Measurements from ENCODE around the gene ELAVL4. TPM values are rescaled to one million over a fixed set of nuclear protein-coding genes. Genes with fewer than 3 reads are reported as not detected.

ELAVL4 gene
- polyA plus RNA-seq, 1 experiment, result not detected

DNA sequence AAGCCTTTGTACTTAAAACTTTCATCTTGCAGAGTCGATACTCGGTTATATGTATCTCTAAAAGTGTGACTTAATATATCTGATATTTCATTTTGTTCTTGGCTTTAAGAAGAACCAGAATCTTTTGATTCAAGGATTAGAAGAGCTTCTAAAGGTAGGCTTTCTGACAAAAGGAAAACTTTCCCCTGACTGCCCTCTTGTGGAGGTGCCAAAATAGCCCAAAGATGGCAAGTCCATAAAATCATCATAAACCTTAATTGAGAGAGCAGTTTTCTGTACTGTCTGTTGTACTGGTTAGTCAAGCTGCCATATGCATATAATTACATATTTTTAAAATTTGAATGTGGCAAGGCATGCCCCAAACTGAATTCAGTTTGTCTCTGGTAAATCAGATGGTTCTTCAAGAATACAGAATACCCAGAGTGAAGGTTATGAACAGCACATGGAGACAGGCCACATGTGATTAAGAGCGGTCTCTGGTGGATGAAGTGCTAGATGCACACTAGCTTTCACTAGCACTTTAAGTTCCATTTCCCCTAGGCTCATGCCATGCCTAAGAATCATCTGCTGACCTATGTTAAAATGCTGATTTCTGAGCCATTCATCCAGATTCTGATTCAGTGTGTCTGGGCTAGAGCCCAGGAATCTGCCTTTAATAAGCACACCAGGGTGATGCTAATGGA, 27.7 kb upstream of the ELAVL4 start:
- no peak for DNase-seq (ENCODE audit: low read depth)
- Histone ChIP-seq H3K27me3 (ENCODE audit: control insufficient read depth, insufficient read depth, low read length) (no peaks in the 10 kb centered on the region), H3K4me3 (ENCODE audit: low read depth, low read length) (no peak overlapping the region), H3K36me3 (ENCODE audit: control insufficient read depth, insufficient read depth, low read length) (no peaks in the 10 kb centered on the region)
- CTCF ChIA-PET, result no interaction called here
- TF ChIP-seq, protein P1, sequence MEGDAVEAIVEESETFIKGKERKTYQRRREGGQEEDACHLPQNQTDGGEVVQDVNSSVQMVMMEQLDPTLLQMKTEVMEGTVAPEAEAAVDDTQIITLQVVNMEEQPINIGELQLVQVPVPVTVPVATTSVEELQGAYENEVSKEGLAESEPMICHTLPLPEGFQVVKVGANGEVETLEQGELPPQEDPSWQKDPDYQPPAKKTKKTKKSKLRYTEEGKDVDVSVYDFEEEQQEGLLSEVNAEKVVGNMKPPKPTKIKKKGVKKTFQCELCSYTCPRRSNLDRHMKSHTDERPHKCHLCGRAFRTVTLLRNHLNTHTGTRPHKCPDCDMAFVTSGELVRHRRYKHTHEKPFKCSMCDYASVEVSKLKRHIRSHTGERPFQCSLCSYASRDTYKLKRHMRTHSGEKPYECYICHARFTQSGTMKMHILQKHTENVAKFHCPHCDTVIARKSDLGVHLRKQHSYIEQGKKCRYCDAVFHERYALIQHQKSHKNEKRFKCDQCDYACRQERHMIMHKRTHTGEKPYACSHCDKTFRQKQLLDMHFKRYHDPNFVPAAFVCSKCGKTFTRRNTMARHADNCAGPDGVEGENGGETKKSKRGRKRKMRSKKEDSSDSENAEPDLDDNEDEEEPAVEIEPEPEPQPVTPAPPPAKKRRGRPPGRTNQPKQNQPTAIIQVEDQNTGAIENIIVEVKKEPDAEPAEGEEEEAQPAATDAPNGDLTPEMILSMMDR (IDR thresholded peaks at IDR 0.05; ENCODE audit: insufficient read depth, low read depth, low read length), result no peak
- POLR2A ChIA-PET, result no interaction called here

GRCh38 chr1:50084389-50084788, 24.3 kb upstream of the ELAVL4 start:
- ChIA-PET POLR2A (no interaction called here), CTCF (no interaction called here)
- Histone ChIP-seq H3K36me3 (ENCODE audit: control insufficient read depth, insufficient read depth, low read length) (no peaks in the 10 kb centered on the region), H3K4me3 (ENCODE audit: low read depth, low read length) (no peak overlapping the region), H3K27me3 (ENCODE audit: control insufficient read depth, insufficient read depth, low read length) (no peaks in the 10 kb centered on the region)
- TF ChIP-seq, protein P1 (IDR thresholded peaks at IDR 0.05; ENCODE audit: insufficient read depth, low read depth, low read length), result no peak
- no peak for DNase-seq (ENCODE audit: low read depth)

GRCh38 chr1:50091068-50091467, 17.7 kb upstream of the ELAVL4 start:
- ChIA-PET POLR2A (no interaction called here), CTCF (no interaction called here)
- H3K36me3 ChIP-seq (ENCODE audit: control insufficient read depth, insufficient read depth, low read length), result no peaks in the 10 kb centered on the region
- H3K4me3 ChIP-seq (ENCODE audit: low read depth, low read length), result no peak overlapping the region
- no peaks in the 10 kb centered on the region for H3K27me3 ChIP-seq (ENCODE audit: control insufficient read depth, insufficient read depth, low read length)
- TF ChIP-seq, protein P1 (IDR thresholded peaks at IDR 0.05; ENCODE audit: insufficient read depth, low read depth, low read length), result no peak
- DNase-seq (ENCODE audit: low read depth), result no peak

DNA sequence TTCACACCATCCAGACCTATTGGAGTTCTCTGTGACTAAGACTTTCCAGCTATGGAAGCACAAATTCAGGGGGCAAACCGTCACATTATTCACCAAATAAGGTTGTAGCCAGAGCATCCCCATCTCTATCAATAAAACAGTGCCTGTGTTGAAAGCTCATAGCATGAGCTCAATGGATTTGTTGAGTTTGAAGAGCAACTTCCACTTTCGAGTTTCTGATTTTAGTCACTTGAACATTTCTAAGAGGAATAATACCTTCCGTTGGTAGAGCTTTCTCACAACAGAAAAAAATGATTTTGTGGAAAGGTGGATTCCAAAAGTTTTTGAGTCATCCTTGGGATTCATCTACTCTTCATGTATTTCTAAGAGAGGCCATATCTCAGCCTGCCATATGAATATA, 13.0 kb upstream of the ELAVL4 start:
- H3K27me3 ChIP-seq (ENCODE audit: control insufficient read depth, insufficient read depth, low read length), result no peaks in the 10 kb centered on the region
- TF ChIP-seq, protein P1 (IDR thresholded peaks at IDR 0.05; ENCODE audit: insufficient read depth, low read depth, low read length), result no peak
- ChIA-PET POLR2A (no interaction called here), CTCF (no interaction called here)
- no peak for DNase-seq (ENCODE audit: low read depth)
- H3K4me3 ChIP-seq (ENCODE audit: low read depth, low read length), result no peak overlapping the region
- no peaks in the 10 kb centered on the region for H3K36me3 ChIP-seq (ENCODE audit: control insufficient read depth, insufficient read depth, low read length)

- TF ChIP-seq, protein P1 (IDR thresholded peaks at IDR 0.05; ENCODE audit: insufficient read depth, low read depth, low read length), result no peak
- H3K27me3 ChIP-seq (ENCODE audit: control insufficient read depth, insufficient read depth, low read length), result no peaks in the 10 kb centered on the region
- H3K4me3 ChIP-seq (ENCODE audit: low read depth, low read length), result no peak overlapping the region
- no peak for DNase-seq (ENCODE audit: low read depth)
- POLR2A ChIA-PET, result no interaction called here
- H3K36me3 ChIP-seq (ENCODE audit: control insufficient read depth, insufficient read depth, low read length), result no peaks in the 10 kb centered on the region
- CTCF ChIA-PET, result no interaction called here
Observed at GRCh38 chr1:50097021-50097679, 11.6 kb upstream of the ELAVL4 start.
